GM10266 (cell line): ENCODE results near the gene PCYT1A.
"Not testable (repeated sequence)": the region's sequence is repeated elsewhere in the genome, so short reads cannot be mapped to it uniquely, and the experiment has no call there.

ENCODE experiments used
- DNase-seq: peaks from one replicate; pipeline ENCODE4 v3.0.0; 2012; ENCODE audit errors: extremely low spot score
- CTCF ChIP-seq: IDR thresholded peaks from 2 replicates; pipeline ENCODE4 v1.5.1; 2012; ENCODE audit warnings: mild to moderate bottlenecking, low read depth; ENCODE audit not compliant: control insufficient read depth, insufficient read depth; ENCODE audit errors: missing control alignments

Gene PCYT1A

GRCh38 chr3:196193133-196193735, 94.3 kb downstream of the PCYT1A start:
- no peak for TF ChIP-seq CTCF
- no peak for DNase-seq

- DNase-seq = no peak
- no peak for TF ChIP-seq CTCF
These were observed 94.9 kb downstream of the PCYT1A start for GRCh38 chr3:196192524-196193051.

GRCh38 chr3:196192036-196192523, 95.4 kb downstream of the PCYT1A start:
- DNase-seq = peak; percentile 72
- peak; percentile 46 for TF ChIP-seq CTCF

GRCh38 chr3:196189566-196190347, 97.8 kb downstream of the PCYT1A start:
- TF ChIP-seq CTCF = no peak
- no peak for DNase-seq

- peak; percentile 76 for DNase-seq
- no peak for TF ChIP-seq CTCF
These were observed 100.6 kb downstream of the PCYT1A start for GRCh38 chr3:196186651-196187573.

GRCh38 chr3:196184881-196185280, 102.6 kb downstream of the PCYT1A start:
- DNase-seq = no peak
- no peak for TF ChIP-seq CTCF

- DNase-seq = not testable (repeated sequence)
These were observed 103.4 kb downstream of the PCYT1A start for GRCh38 chr3:196184169-196184432.
